ENCODE results near the gene NACC2. TPM values are rescaled to one million over a fixed set of nuclear protein-coding genes. Genes with fewer than 3 reads are reported as not detected.

The NACC2 gene
- polyA plus RNA-seq, 6 donors from 2014 or later, result 0.04 to 0.11 (median 0.06) TPM; not detected in 2

GRCh38 chr9:136111190-136111589 is 16.1 kb upstream of the NACC2 start:
- no peaks in the 10 kb centered on the region for H3K36me3 Mint-ChIP-seq
- H3K4me1 Mint-ChIP-seq, result peaks cover 14 to 31% (median 30%) of the 10 kb centered on the region in 3 donors
- peaks cover 0 to 17% (median 0%) of the 10 kb centered on the region in 3 donors for H3K27me3 Mint-ChIP-seq
- H3K4me3 Mint-ChIP-seq, result peak overlapping the region in 3 of 8 donors; percentile 37 to 77 (median 64)
- ATAC-seq (ENCODE audit: low read depth in 2 of 2) (no peak), DNase-seq (no peak)
- no peaks in the 10 kb centered on the region for H3K9me3 Mint-ChIP-seq
- peak overlapping the region in 1 of 6 donors; percentile 45 for H3K27ac Mint-ChIP-seq

- peak; percentile 5 to 9 for ATAC-seq (ENCODE audit: low read depth in 2 of 2)
- H3K27ac Mint-ChIP-seq, result peak overlapping the region in 2 of 6 donors; percentile 42 to 84
- H3K9me3 Mint-ChIP-seq, result no peaks in the 10 kb centered on the region
- peaks cover 17 to 35% (median 31%) of the 10 kb centered on the region in 3 donors for H3K4me1 Mint-ChIP-seq
- H3K4me3 Mint-ChIP-seq, result peak overlapping the region; percentile 56 to 86 (median 76)
- no peak for DNase-seq
- peaks cover 0 to 22% (median 0%) of the 10 kb centered on the region in 3 donors for H3K27me3 Mint-ChIP-seq
- H3K36me3 Mint-ChIP-seq, result no peaks in the 10 kb centered on the region
Observed at GRCh38 chr9:136110082-136111061, 15.3 kb upstream of the NACC2 start.

GRCh38 chr9:136109351-136110081 is 14.4 kb upstream of the NACC2 start:
- H3K36me3 Mint-ChIP-seq, result no peaks in the 10 kb centered on the region
- peak; percentile 92 for ATAC-seq (ENCODE audit: low read depth in 2 of 2)
- no peaks in the 10 kb centered on the region for H3K9me3 Mint-ChIP-seq
- peak; percentile 68 for DNase-seq
- H3K27ac Mint-ChIP-seq, result peak overlapping the region in 1 of 6 donors; percentile 51
- H3K27me3 Mint-ChIP-seq, result peaks cover 0 to 22% (median 0%) of the 10 kb centered on the region in 3 donors
- H3K4me1 Mint-ChIP-seq, result peaks cover 14 to 34% (median 31%) of the 10 kb centered on the region in 3 donors
- H3K4me3 Mint-ChIP-seq, result peak overlapping the region; percentile 64 to 86 (median 79)

GRCh38 chr9:136108648-136109266 is 13.7 kb upstream of the NACC2 start:
- H3K9me3 Mint-ChIP-seq, result no peaks in the 10 kb centered on the region
- H3K4me1 Mint-ChIP-seq, result peaks cover 14 to 34% (median 31%) of the 10 kb centered on the region in 3 donors
- ATAC-seq (ENCODE audit: low read depth in 2 of 2), result no peak
- peak overlapping the region; percentile 44 to 91 (median 72) for H3K4me3 Mint-ChIP-seq
- no peaks in the 10 kb centered on the region for H3K36me3 Mint-ChIP-seq
- H3K27ac Mint-ChIP-seq, result peak overlapping the region in 1 of 6 donors; percentile 76
- H3K27me3 Mint-ChIP-seq, result peaks cover 0 to 22% (median 0%) of the 10 kb centered on the region in 3 donors
- DNase-seq, result no peak

- no peaks in the 10 kb centered on the region for H3K9me3 Mint-ChIP-seq
Observed at GRCh38 chr9:136107953-136108647, 13.0 kb upstream of the NACC2 start.

GRCh38 chr9:136107155-136107952 is 12.3 kb upstream of the NACC2 start:
- peak overlapping the region in 4 of 6 donors; percentile 30 to 81 (median 55) for H3K27ac Mint-ChIP-seq
- peak overlapping the region; percentile 64 to 90 (median 70) for H3K4me3 Mint-ChIP-seq
- peaks cover 14 to 34% (median 31%) of the 10 kb centered on the region in 3 donors for H3K4me1 Mint-ChIP-seq
- DNase-seq (no peak), ATAC-seq (ENCODE audit: low read depth in 2 of 2) (peak; percentile 14 to 24)
- no peaks in the 10 kb centered on the region for H3K9me3 Mint-ChIP-seq
- H3K36me3 Mint-ChIP-seq, result no peaks in the 10 kb centered on the region
- peaks cover 0 to 31% (median 0%) of the 10 kb centered on the region in 3 donors for H3K27me3 Mint-ChIP-seq

More at GRCh38 chr9:136107953-136108647, 13.0 kb upstream of the NACC2 start:
- ATAC-seq (ENCODE audit: low read depth in 2 of 2), result no peak
- H3K4me1 Mint-ChIP-seq, result peaks cover 14 to 34% (median 31%) of the 10 kb centered on the region in 3 donors
- H3K27ac Mint-ChIP-seq, result peak overlapping the region in 1 of 6 donors; percentile 29
- DNase-seq, result no peak
- H3K36me3 Mint-ChIP-seq, result no peaks in the 10 kb centered on the region
- H3K4me3 Mint-ChIP-seq, result peak overlapping the region in 7 of 8 donors; percentile 52 to 83 (median 72)
- peaks cover 0 to 27% (median 0%) of the 10 kb centered on the region in 3 donors for H3K27me3 Mint-ChIP-seq

- DNase-seq, result no peak
- ATAC-seq (ENCODE audit: low read depth in 2 of 2), result no peak
- no peaks in the 10 kb centered on the region for H3K9me3 Mint-ChIP-seq
- H3K27ac Mint-ChIP-seq, result peak overlapping the region in 1 of 6 donors; percentile 14
- H3K27me3 Mint-ChIP-seq, result peaks cover 0 to 35% (median 0%) of the 10 kb centered on the region in 3 donors
- H3K4me1 Mint-ChIP-seq, result peaks cover 14 to 31% (median 29%) of the 10 kb centered on the region in 3 donors
- no peaks in the 10 kb centered on the region for H3K36me3 Mint-ChIP-seq
- H3K4me3 Mint-ChIP-seq, result peak overlapping the region in 3 of 8 donors; percentile 15 to 65 (median 31)
Observed at GRCh38 chr9:136105398-136106135, 10.5 kb upstream of the NACC2 start.

GRCh38 chr9:136104916-136105315 is 9.8 kb upstream of the NACC2 start:
- Mint-ChIP-seq H3K36me3 (no peaks in the 10 kb centered on the region), H3K4me3 (no peak overlapping the region)

GRCh38 chr9:136104488-136104800 is 9.4 kb upstream of the NACC2 start:
- DNase-seq (no peak), ATAC-seq (ENCODE audit: low read depth in 2 of 2) (no peak)
- Mint-ChIP-seq H3K4me3 (peak overlapping the region in 1 of 8 donors; percentile 66), H3K36me3 (no peaks in the 10 kb centered on the region), H3K27ac (no peak overlapping the region), H3K9me3 (no peaks in the 10 kb centered on the region), H3K4me1 (peaks cover 14 to 25% (median 21%) of the 10 kb centered on the region in 3 donors), H3K27me3 (peaks cover 3 to 41% (median 9%) of the 10 kb centered on the region in 3 donors)

More at GRCh38 chr9:136104916-136105315, 9.8 kb upstream of the NACC2 start:
- peaks cover 2 to 38% (median 4%) of the 10 kb centered on the region in 3 donors for H3K27me3 Mint-ChIP-seq
- DNase-seq (no peak), ATAC-seq (ENCODE audit: low read depth in 2 of 2) (no peak)
- peaks cover 14 to 25% (median 25%) of the 10 kb centered on the region in 3 donors for H3K4me1 Mint-ChIP-seq
- H3K27ac Mint-ChIP-seq, result no peak overlapping the region
- H3K9me3 Mint-ChIP-seq, result no peaks in the 10 kb centered on the region

- DNase-seq (no peak), ATAC-seq (ENCODE audit: low read depth in 2 of 2) (no peak)
- H3K4me1 Mint-ChIP-seq, result peaks cover 19 to 25% (median 21%) of the 10 kb centered on the region in 3 donors
- H3K27me3 Mint-ChIP-seq, result peaks cover 6 to 43% (median 15%) of the 10 kb centered on the region in 3 donors
- H3K27ac Mint-ChIP-seq, result no peak overlapping the region
- H3K9me3 Mint-ChIP-seq, result no peaks in the 10 kb centered on the region
- peak overlapping the region in 1 of 8 donors; percentile 66 for H3K4me3 Mint-ChIP-seq
- no peaks in the 10 kb centered on the region for H3K36me3 Mint-ChIP-seq
Observed at GRCh38 chr9:136103651-136104487, 8.8 kb upstream of the NACC2 start.
